OCI-LY7 (cell line): Measurements from ENCODE around the gene STAU1. TPM values are rescaled to one million over a fixed set of nuclear protein-coding genes. Genes with fewer than 3 reads are reported as not detected.

Experiments used
- Bru-seq: library from RNA; stranded (reverse); fragments of 400-500 nt; gene quantifications from one replicate; lab custom pipeline; 2021; lab: Mats Ljungman, UMichigan
- BruChase-seq, 2 experiments: library from RNA; stranded (reverse); fragments of 400-500 nt; gene quantifications; one replicate each; lab custom pipeline; 2021; lab: Mats Ljungman, UMichigan
- BruUV-seq: library from RNA; stranded (reverse); fragments of 400-500 nt; replicated peaks from 2 replicates; lab custom pipeline; 2021; lab: Mats Ljungman, UMichigan
- CTCF ChIA-PET: fragments of 300-600 bp; sonication (Branson Sonifier 250); formaldehyde crosslinking; loops from one replicate; lab custom pipeline; 2022; ENCODE audit warnings: antibody characterized with exemption; ENCODE audit not compliant: unreplicated experiment; lab: Charles Lee
- POLR2A ChIA-PET: fragments of 300-600 bp; sonication (Branson Sonifier 250); formaldehyde crosslinking; loops from one replicate; lab custom pipeline; 2022; ENCODE audit warnings: antibody characterized with exemption; lab: Charles Lee
- DNase-seq: peaks from one replicate; pipeline ENCODE4 v3.0.0-alpha.2; 2015; ENCODE audit warnings: low spot score
- H2AFZ ChIP-seq: fragments of 200-600 bp; sonication (generic), shearing (Covaris generic); 2 replicates; pipeline ENCODE4 v1.6.1; 2014; ENCODE audit warnings: mild to moderate bottlenecking, antibody characterized with exemption, low read length, moderate library complexity
- H3K27ac ChIP-seq: fragments of 200-600 bp; sonication (generic); 2 replicates; pipeline ENCODE4 v1.5.1; 2014; ENCODE audit warnings: mixed run types, low read depth, mild to moderate bottlenecking, moderate library complexity, low read length, inconsistent platforms; ENCODE audit not compliant: poor library complexity, severe bottlenecking
- H3K36me3 ChIP-seq: fragments of 200-600 bp; sonication (generic); 2 replicates; pipeline ENCODE4 v1.6.1; 2014; ENCODE audit warnings: mild to moderate bottlenecking, antibody characterized with exemption, low read length, moderate library complexity, mixed read lengths; ENCODE audit not compliant: insufficient read depth
- H3K4me1 ChIP-seq: fragments of 200-600 bp; sonication (generic); 2 replicates; pipeline ENCODE4 v1.5.1; 2014; ENCODE audit warnings: mild to moderate bottlenecking, low read length; ENCODE audit not compliant: insufficient read depth, poor library complexity, severe bottlenecking
- H3K4me2 ChIP-seq: fragments of 200-600 bp; sonication (generic); 2 replicates; pipeline ENCODE4 v1.6.1; 2014; ENCODE audit warnings: mild to moderate bottlenecking, low read length
- H3K4me3 ChIP-seq: fragments of 200-600 bp; sonication (generic); 2 replicates; pipeline ENCODE4 v1.5.1; 2014; ENCODE audit warnings: mild to moderate bottlenecking, low read depth, low read length; ENCODE audit not compliant: poor library complexity, severe bottlenecking
- H3K79me2 ChIP-seq: fragments of 200-600 bp; sonication (generic); 2 replicates; pipeline ENCODE4 v1.6.1; 2016; ENCODE audit warnings: low read depth, mild to moderate bottlenecking, low read length, moderate library complexity, mixed read lengths; ENCODE audit not compliant: insufficient read depth
- H3K9me2 ChIP-seq: fragments of 200-600 bp; sonication (generic); 2 replicates; pipeline ENCODE4 v1.6.1; 2016; ENCODE audit warnings: mild to moderate bottlenecking, low read length, mixed read lengths; ENCODE audit not compliant: insufficient read depth
- H3K9me3 ChIP-seq: fragments of 200-600 bp; sonication (generic); 2 replicates; pipeline ENCODE4 v1.6.1; 2014; ENCODE audit warnings: mild to moderate bottlenecking, mixed run types, low read length, mixed read lengths
- H4K20me1 ChIP-seq: fragments of 200-600 bp; sonication (generic); 2 replicates; pipeline ENCODE4 v1.6.1; 2014; ENCODE audit warnings: mild to moderate bottlenecking, antibody characterized with exemption, low read length, moderate library complexity, mixed read lengths; ENCODE audit not compliant: insufficient read depth
- CTCF ChIP-seq: fragments of 200-600 bp; sonication (generic); conservative IDR thresholded peaks from 2 replicates; pipeline ENCODE4 v1.5.1; 2014; ENCODE audit warnings: mild to moderate bottlenecking, antibody characterized with exemption, low read length, moderate library complexity, mixed read lengths
- EZH2phosphoT487 ChIP-seq: fragments of 200-600 bp; sonication (generic); IDR thresholded peaks from 2 replicates; pipeline ENCODE4 v1.6.1; 2018; ENCODE audit warnings: low read depth, borderline replicate concordance, mild to moderate bottlenecking, mixed run types, antibody characterized with exemption, low read length, moderate library complexity, mixed read lengths
- intact Hi-C: fragments of 100-400 bp; cut with micrococcal nuclease; formaldehyde crosslinking; loops from one replicate; pipeline ENCODE4 v1.10.0; 2022; ENCODE audit not compliant: unreplicated experiment
- long read RNA-seq: library from polyadenylated mRNA; stranded (forward); transcript quantifications from one replicate; pipeline ENCODE4 v2.0.0, GENCODE V29; 2022
- total RNA-seq, 2 experiments: library from RNA; depleted of rRNA in 1 of 2; stranded (reverse); fragments of >200 nt in 1 of 2; shearing (Covaris generic) in 1 of 2; gene quantifications; 2 replicates each; pipeline ENCODE4 v1.2.3, GENCODE V29; 2014 to 2022

STAU1 gene, protein sequence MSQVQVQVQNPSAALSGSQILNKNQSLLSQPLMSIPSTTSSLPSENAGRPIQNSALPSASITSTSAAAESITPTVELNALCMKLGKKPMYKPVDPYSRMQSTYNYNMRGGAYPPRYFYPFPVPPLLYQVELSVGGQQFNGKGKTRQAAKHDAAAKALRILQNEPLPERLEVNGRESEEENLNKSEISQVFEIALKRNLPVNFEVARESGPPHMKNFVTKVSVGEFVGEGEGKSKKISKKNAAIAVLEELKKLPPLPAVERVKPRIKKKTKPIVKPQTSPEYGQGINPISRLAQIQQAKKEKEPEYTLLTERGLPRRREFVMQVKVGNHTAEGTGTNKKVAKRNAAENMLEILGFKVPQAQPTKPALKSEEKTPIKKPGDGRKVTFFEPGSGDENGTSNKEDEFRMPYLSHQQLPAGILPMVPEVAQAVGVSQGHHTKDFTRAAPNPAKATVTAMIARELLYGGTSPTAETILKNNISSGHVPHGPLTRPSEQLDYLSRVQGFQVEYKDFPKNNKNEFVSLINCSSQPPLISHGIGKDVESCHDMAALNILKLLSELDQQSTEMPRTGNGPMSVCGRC
- total RNA-seq (2014; rRNA removed; shearing (Covaris generic)): 36.8 and 40.7 TPM in 2 replicates
- total RNA-seq (2022): 66.8 and 70.2 TPM in 2 replicates
- percentile 83 among the genes with signal in this experiment for Bru-seq, nascent RNA
- BruChase-seq, experiment 1, labeled RNA remaining after a 6-hour chase: percentile 88 among the genes with signal in this experiment
- percentile 85 among the genes with signal in this experiment for BruChase-seq, experiment 2, labeled RNA remaining after a 2-hour chase
- long read RNA-seq, transcript STAU1-202 (12 exons, 3,136 nt): minor isoform, 18 of 353 reads
- long read RNA-seq, transcript STAU1-201 (14 exons, 3,334 nt): minor isoform, 25 of 353 reads
- long read RNA-seq, transcript STAU1-203 (13 exons, 3,211 nt): major isoform, 143 of 353 reads
- long read RNA-seq, transcript STAU1-206 (13 exons, 3,411 nt): minor isoform, 30 of 353 reads
- long read RNA-seq, partial matches to known transcripts: 80 of 353 reads
- long read RNA-seq, other reads (novel, unspliced or antisense): 42 of 353 reads

DNA sequence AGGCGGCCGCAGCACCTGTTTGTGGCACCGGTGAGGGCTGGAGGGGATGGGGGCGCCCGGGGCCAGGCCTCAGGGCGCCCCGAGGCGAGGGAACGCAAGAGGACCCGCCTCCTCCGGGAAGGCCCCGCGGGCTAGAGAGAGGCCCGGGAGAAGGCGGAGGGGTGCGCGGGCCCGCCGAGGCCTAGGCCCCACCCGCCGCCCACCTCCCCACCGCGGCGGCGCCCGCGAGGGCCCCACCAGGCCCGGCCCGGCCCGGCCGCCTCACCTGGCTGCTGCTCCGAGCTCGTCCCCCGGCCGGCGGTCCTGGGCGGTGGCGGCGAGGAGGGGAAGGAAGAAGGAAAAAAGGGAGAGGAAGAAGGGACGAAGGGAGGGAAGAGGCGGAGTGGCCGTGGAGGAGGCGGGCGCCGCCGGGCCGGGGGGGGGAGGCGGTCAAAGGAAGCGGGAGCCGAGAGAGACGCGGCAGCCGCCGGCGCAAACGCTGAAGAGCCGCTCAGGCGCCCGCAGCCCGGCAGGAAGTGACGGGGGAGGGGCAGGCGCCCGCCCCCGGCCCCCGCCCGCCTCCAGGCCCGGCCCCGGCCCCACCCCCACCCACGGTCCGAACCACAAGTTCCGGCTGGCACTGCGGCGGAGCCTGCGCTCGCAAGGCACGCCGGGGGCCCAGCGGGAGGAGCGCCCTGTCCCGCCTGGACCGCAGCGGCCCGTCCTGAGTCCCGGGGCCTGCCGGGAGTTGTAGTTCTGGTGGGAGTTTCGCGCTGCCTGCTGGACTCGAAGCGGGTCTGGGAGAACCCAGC is at the start of gene STAU1:
Gene STAU1 (minus strand): TSS at position 484 of the 791 bp plus-strand sequence. CDS start 22,133 bp downstream, outside the sequence.
- Histone ChIP-seq H3K9me3 (no peaks in the 10 kb centered on the region), H3K4me3 (peak within 1 kb of the TSS; percentile 75), H3K4me1 (peaks cover 27% of the 10 kb centered on the region), H3K36me3 (peaks cover 26% of the 10 kb centered on the region; the same call in 1 of the 2 replicates), H3K27ac (peak within 1 kb of the TSS; percentile 47), H4K20me1 (peaks cover 30% of the 10 kb centered on the region), H3K79me2 (peaks cover 45% of the 10 kb centered on the region), H3K9me2 (no peaks in the 10 kb centered on the region), H3K4me2 (peak within 1 kb of the TSS; percentile 97), H2AFZ (peak within 1 kb of the TSS; percentile 58)
- ChIA-PET CTCF (no interaction called here), POLR2A (interaction anchor here (0.7 to 1.2 kb wide), 3 partner anchors 21 to 382 kb away, joined by 4 read pairs; no protein-coding TSS in a partner anchor)
- TF ChIP-seq EZH2phosphoT487 (no peak), CTCF (no peak)
- BruUV-seq: no TSS peak
- DNase-seq: peak; percentile 97
- intact Hi-C loops: loop anchor here (1.0 to 2.0 kb wide), 2 partner anchors 31 to 91 kb away; partner anchors contain the start of genes DDX27 and ZNFX1

GRCh38 chr20:49237531-49237930 is 49.4 kb upstream of the STAU1 start:
- Histone ChIP-seq H4K20me1 (no peaks in the 10 kb centered on the region), H3K79me2 (no peaks in the 10 kb centered on the region), H3K36me3 (peaks cover 95% of the 10 kb centered on the region), H3K4me2 (no peak overlapping the region), H3K4me1 (no peaks in the 10 kb centered on the region), H3K9me2 (no peaks in the 10 kb centered on the region), H2AFZ (no peak overlapping the region), H3K9me3 (no peaks in the 10 kb centered on the region), H3K4me3 (no peak overlapping the region), H3K27ac (no peak overlapping the region)
- CTCF ChIA-PET: interaction anchor here (1.4 kb wide), 1 partner anchor 30 kb away, joined by 3 read pairs; no protein-coding TSS in a partner anchor
- BruUV-seq: no TSS peak
- POLR2A ChIA-PET: interaction anchor here (1.0 to 1.1 kb wide), 2 partner anchors 9 to 15 kb away, joined by 3 to 4 read pairs; no protein-coding TSS in a partner anchor
- intact Hi-C loops: no loop called here
- DNase-seq: no peak
- TF ChIP-seq EZH2phosphoT487 (no peak), CTCF (no peak)
